ENCODE data around the gene VPS39.

The VPS39 gene

DNA sequence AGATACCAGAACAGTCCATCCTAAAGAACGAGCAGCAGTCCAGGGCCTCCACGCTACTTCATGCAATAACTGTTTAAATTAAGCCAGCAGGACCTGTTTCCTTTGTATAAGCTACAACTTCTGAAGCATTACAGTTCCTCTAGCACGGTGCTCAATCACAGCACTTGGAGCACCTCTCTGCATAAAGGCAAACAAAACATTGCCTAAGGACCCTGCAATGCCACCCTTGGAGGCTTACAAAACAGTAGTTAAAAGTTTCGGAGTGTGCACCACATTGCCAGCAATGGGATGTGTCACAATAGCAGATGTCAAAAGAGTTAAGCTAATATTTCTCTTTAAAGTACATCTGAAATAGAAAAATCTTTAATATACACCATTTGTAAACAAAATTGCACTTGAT lies 2.6 kb upstream of the VPS39 start:
- no peak overlapping the region for H3K4me2 ChIP-seq (ENCODE audit: low read depth, low read length)
- H3K9me2 ChIP-seq (replicated peaks; ENCODE audit: insufficient read depth, low read length) = no peaks in the 10 kb centered on the region
- DNase-seq = no peak
- H3K9ac ChIP-seq (ENCODE audit: low read length) = no peak overlapping the region
- no peaks in the 10 kb centered on the region for H3K27me3 ChIP-seq (replicated peaks; ENCODE audit: insufficient read depth, low read length)
- peaks cover 15% of the 10 kb centered on the region for H3F3A ChIP-seq (ENCODE audit: insufficient read depth, low read length)
- H3K36me3 ChIP-seq (replicated peaks; ENCODE audit: insufficient read depth, low read length) = 0 out of 2 replicates have a peak, but pooled peaks cover 6% of the 10 kb centered on the region
- peaks cover 6% of the 10 kb centered on the region for H3K4me1 ChIP-seq (ENCODE audit: low read length)
- no peaks in the 10 kb centered on the region for H3K9me3 ChIP-seq (replicated peaks; ENCODE audit: insufficient read depth, low read length)
- TF ChIP-seq, protein P1, sequence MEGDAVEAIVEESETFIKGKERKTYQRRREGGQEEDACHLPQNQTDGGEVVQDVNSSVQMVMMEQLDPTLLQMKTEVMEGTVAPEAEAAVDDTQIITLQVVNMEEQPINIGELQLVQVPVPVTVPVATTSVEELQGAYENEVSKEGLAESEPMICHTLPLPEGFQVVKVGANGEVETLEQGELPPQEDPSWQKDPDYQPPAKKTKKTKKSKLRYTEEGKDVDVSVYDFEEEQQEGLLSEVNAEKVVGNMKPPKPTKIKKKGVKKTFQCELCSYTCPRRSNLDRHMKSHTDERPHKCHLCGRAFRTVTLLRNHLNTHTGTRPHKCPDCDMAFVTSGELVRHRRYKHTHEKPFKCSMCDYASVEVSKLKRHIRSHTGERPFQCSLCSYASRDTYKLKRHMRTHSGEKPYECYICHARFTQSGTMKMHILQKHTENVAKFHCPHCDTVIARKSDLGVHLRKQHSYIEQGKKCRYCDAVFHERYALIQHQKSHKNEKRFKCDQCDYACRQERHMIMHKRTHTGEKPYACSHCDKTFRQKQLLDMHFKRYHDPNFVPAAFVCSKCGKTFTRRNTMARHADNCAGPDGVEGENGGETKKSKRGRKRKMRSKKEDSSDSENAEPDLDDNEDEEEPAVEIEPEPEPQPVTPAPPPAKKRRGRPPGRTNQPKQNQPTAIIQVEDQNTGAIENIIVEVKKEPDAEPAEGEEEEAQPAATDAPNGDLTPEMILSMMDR (IDR thresholded peaks at IDR 0.05; ENCODE audit: low read length) = no peak
- no peak for TF ChIP-seq EZH2phosphoT487 (IDR thresholded peaks at IDR 0.05; ENCODE audit: low read length)
- no peak for TF ChIP-seq EZH2 (optimal IDR thresholded peaks at IDR 0.05; ENCODE audit: low read depth, low read length)
- peaks cover 25% of the 10 kb centered on the region for H3K79me2 ChIP-seq (ENCODE audit: low read length)
- no peak overlapping the region for H3K4me3 ChIP-seq (ENCODE audit: low read length)
- no peak overlapping the region for H2AFZ ChIP-seq (ENCODE audit: low read length)
- H4K20me1 ChIP-seq (ENCODE audit: insufficient read depth, low read length) = no peaks in the 10 kb centered on the region
- no peak overlapping the region for H3K27ac ChIP-seq (ENCODE audit: low read length)

DNA sequence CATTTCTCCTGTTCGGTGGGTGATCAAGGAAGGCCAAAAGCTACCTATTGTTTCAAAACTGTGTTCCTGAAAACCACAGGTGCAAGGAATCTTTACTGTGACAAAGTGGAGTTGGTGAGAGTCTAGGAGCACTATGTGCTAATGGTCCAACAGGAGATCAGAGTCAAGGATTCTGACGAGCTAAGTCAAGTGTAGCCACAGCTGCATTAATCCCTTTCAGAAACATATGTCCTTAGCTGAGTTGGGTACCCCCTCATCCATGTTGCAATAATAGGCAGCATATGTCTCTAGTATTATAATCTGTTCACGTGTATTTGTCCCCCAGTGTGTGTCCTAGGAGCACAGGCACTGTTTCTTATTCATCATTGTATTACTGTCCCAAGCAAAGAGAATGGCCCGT lies 1.7 kb downstream of the VPS39 start:
- H3K9me3 ChIP-seq (replicated peaks; ENCODE audit: insufficient read depth, low read length) = no peaks in the 10 kb centered on the region
- peaks cover 46% of the 10 kb centered on the region for H3K79me2 ChIP-seq (ENCODE audit: low read length)
- no peak overlapping the region for H2AFZ ChIP-seq (ENCODE audit: low read length)
- H3F3A ChIP-seq (ENCODE audit: insufficient read depth, low read length) = peaks cover 15% of the 10 kb centered on the region
- peaks cover 6% of the 10 kb centered on the region; the same call in 1 of the 2 replicates for H3K36me3 ChIP-seq (replicated peaks; ENCODE audit: insufficient read depth, low read length)
- H3K4me2 ChIP-seq (ENCODE audit: low read depth, low read length) = no peak overlapping the region
- H4K20me1 ChIP-seq (ENCODE audit: insufficient read depth, low read length) = no peaks in the 10 kb centered on the region
- H3K9me2 ChIP-seq (replicated peaks; ENCODE audit: insufficient read depth, low read length) = no peaks in the 10 kb centered on the region
- peaks cover 6% of the 10 kb centered on the region for H3K4me1 ChIP-seq (ENCODE audit: low read length)
- TF ChIP-seq, protein P1 (IDR thresholded peaks at IDR 0.05; ENCODE audit: low read length) = no peak
- TF ChIP-seq EZH2phosphoT487 (IDR thresholded peaks at IDR 0.05; ENCODE audit: low read length) (no peak), EZH2 (optimal IDR thresholded peaks at IDR 0.05; ENCODE audit: low read depth, low read length) (no peak)
- H3K27ac ChIP-seq (ENCODE audit: low read length) = no peak overlapping the region
- H3K9ac ChIP-seq (ENCODE audit: low read length) = no peak overlapping the region
- H3K27me3 ChIP-seq (replicated peaks; ENCODE audit: insufficient read depth, low read length) = no peaks in the 10 kb centered on the region
- H3K4me3 ChIP-seq (ENCODE audit: low read length) = no peak overlapping the region
- no peak for DNase-seq

DNA sequence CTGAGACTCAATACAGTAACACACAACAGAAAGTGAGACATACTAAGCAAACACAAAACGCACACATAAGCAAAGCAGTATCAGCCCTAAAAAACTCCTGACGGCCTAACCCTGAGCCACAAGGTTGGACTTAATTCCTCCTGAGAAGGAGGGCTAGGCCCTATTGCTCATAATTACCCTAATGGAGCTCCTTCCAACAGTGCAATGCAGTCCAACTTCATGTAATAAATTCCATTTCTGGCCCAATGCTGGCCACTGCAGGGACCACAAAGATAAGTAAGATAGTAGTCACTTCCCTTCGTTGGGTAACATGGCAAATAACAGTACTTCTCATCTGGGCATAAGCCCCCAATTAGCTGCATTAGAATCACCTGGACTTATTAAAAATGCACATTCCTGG lies 4.2 kb downstream of the VPS39 start:
- Histone ChIP-seq H3K9me3 (replicated peaks; ENCODE audit: insufficient read depth, low read length) (no peaks in the 10 kb centered on the region), H3K9me2 (replicated peaks; ENCODE audit: insufficient read depth, low read length) (no peaks in the 10 kb centered on the region), H3K4me2 (ENCODE audit: low read depth, low read length) (no peak overlapping the region), H3K79me2 (ENCODE audit: low read length) (peaks cover 51% of the 10 kb centered on the region), H4K20me1 (ENCODE audit: insufficient read depth, low read length) (no peaks in the 10 kb centered on the region), H3K4me1 (ENCODE audit: low read length) (peaks cover 6% of the 10 kb centered on the region), H3K36me3 (replicated peaks; ENCODE audit: insufficient read depth, low read length) (no peaks in the 10 kb centered on the region; the same call in 1 of the 2 replicates), H2AFZ (ENCODE audit: low read length) (no peak overlapping the region), H3K4me3 (ENCODE audit: low read length) (no peak overlapping the region), H3K27me3 (replicated peaks; ENCODE audit: insufficient read depth, low read length) (no peaks in the 10 kb centered on the region), H3K9ac (ENCODE audit: low read length) (no peak overlapping the region), H3K27ac (ENCODE audit: low read length) (no peak overlapping the region), H3F3A (ENCODE audit: insufficient read depth, low read length) (peaks cover 7% of the 10 kb centered on the region)
- no peak for TF ChIP-seq EZH2 (optimal IDR thresholded peaks at IDR 0.05; ENCODE audit: low read depth, low read length)
- TF ChIP-seq, protein P1 (IDR thresholded peaks at IDR 0.05; ENCODE audit: low read length) = no peak
- no peak for TF ChIP-seq EZH2phosphoT487 (IDR thresholded peaks at IDR 0.05; ENCODE audit: low read length)
- no peak for DNase-seq

All from MM.1S (cell line).